Activated naive CD4-positive, alpha-beta T cell treated with anti-CD3 and anti-CD28 coated beads, Interleukin-2, amount 50 U/mL, for 24 hours (primary cell): ENCODE data around the gene NUCB2.
"Not testable (repeated sequence)": the region's sequence is repeated elsewhere in the genome, so short reads cannot be mapped to it uniquely, and the experiment has no call there.

Experiments used
- H3K27ac Mint-ChIP-seq: one replicate; pipeline ENCODE4 v1.8.0; 2021; ENCODE audit warnings: mild to moderate bottlenecking, mixed read lengths
- H3K27me3 Mint-ChIP-seq: one replicate; pipeline ENCODE4 v1.8.0; 2021; ENCODE audit warnings: mixed read lengths
- H3K36me3 Mint-ChIP-seq: one replicate; pipeline ENCODE4 v1.8.0; 2021; ENCODE audit warnings: mixed read lengths
- H3K4me1 Mint-ChIP-seq: one replicate; pipeline ENCODE4 v1.8.0; 2021; ENCODE audit warnings: mixed read lengths
- H3K4me3 Mint-ChIP-seq: one replicate; pipeline ENCODE4 v1.8.0; 2021; ENCODE audit warnings: mild to moderate bottlenecking, mixed read lengths
- H3K9me3 Mint-ChIP-seq: one replicate; pipeline ENCODE4 v1.8.0; 2021; ENCODE audit warnings: mixed read lengths

The NUCB2 gene

DNA sequence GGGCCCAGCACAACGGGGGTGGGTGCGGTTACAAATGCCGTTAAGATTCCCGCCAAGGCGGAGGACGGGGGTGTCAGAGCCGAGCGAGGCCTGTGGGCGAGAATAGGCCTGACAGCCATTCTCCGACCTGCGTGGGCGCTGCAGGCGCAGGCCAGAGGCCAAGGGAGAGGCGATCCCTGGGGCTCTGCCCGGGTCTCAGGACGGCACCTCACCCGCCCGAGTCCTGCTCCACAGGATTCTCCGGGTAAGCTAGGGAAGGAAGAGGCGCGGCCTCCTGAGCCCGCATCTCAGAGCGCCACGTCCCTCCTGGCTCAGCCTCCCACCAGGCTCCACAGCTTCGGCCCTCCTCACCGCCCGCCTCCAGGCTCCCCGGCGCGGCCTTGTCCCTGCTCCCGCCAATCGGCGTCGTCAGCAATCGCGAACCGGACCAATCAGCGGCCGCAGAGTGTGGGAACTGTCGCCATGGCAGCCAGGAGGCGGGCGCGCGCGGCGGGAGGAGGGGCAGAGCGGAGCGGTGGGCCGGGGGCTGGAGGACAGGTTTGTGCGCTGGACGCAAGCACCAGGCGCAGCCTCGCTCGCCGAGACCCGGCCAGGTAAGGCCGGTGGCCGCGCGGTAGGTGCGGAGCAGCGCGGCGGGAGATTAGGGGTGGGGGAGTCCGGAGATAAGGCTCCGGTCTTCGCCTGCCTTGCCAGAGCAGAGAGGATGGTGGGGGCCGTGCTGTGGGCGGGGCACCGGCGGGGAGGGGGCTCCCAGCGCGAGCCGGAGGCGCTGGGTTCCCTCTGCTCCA, at the start of gene NUCB2:
NUCB2 (plus strand) TSS at position 504 of the 788 bp plus-strand sequence. CDS start 18,585 bp downstream, outside the sequence.
- H3K4me3 Mint-ChIP-seq, result peak within 1 kb of the TSS; percentile 91
- H3K9me3 Mint-ChIP-seq, result no peaks in the 10 kb centered on the region
- H3K27me3 Mint-ChIP-seq, result no peaks in the 10 kb centered on the region
- H3K4me1 Mint-ChIP-seq, result peaks cover 49% of the 10 kb centered on the region
- H3K36me3 Mint-ChIP-seq, result no peaks in the 10 kb centered on the region
- H3K27ac Mint-ChIP-seq, result peak within 1 kb of the TSS; percentile 90

DNA sequence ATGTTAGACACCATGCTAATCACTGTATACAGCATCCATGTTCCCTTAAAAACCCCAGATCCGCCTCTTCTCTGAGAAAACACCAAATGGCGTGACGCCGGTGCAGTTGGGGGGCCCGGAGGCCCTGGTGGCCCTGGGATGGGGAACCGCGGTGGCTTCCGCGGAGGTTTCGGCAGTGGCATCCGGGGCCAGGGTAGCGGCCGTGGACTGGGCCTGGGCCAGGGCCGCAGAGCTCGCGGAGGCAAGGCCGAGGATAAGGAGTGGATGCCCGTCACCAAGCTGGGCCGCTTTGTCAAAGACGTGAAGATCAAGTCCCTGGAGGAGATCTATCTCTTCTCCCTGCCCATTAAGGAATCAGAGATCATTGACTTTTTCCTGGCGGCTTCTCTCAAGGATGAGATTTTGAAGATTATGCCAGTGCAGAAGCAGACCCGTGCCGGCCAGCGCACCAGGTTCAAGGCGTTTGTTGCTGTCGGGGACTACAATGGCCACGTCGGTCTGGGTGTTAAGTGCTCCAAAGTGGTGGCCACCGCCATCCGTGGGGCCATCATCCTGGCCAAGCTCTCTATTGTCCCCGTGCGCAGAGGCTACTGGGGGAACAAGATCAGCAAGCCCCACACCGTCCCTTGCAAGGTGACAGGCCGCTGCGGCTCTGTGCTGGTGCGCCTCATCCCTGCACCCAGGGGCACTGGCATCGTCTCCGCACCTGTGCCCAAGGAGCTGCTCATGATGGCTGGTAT, 48.2 kb upstream of the NUCB2 start:
- H3K4me1 Mint-ChIP-seq, result peaks cover 16% of the 10 kb centered on the region
- not testable (repeated sequence) for H3K9me3 Mint-ChIP-seq, H3K27me3 Mint-ChIP-seq, H3K36me3 Mint-ChIP-seq, H3K4me3 Mint-ChIP-seq, H3K27ac Mint-ChIP-seq

DNA sequence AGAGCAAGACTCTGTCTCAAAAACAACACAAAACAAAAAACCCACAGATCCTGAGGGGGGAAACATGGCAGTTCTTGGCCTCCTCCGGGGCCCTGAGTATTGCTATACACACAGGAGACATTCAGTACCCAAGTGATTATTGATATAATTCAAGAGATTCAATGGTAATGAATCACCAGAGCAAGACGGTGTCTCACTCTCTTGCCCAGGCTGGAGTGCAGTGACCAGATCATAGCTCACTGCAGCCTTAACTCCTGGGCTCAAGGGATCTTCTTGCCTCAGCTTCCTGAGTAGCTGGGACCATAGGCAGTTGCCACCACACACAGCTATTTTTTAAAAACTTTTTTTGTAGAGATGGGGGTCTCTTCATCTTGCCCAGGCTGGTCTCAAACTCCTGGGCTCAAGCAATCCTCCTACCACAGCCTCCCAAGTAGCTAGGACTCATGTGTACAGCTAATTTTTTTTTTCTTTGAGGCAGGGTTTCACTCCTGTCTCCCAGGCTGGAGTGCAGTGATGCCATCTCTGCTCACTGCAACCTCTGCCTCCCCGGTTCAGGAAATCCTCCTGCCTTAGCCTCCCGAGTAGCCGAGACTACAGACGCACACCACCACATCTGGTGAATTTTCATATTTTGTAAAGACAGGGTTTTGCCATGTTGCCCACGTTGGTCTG, 46.9 kb upstream of the NUCB2 start:
- no peaks in the 10 kb centered on the region for H3K9me3 Mint-ChIP-seq
- H3K27ac Mint-ChIP-seq, result peak overlapping the region; percentile 1
- no peak overlapping the region for H3K4me3 Mint-ChIP-seq
- H3K36me3 Mint-ChIP-seq, result peaks cover 2% of the 10 kb centered on the region
- H3K27me3 Mint-ChIP-seq, result no peaks in the 10 kb centered on the region
- H3K4me1 Mint-ChIP-seq, result peaks cover 16% of the 10 kb centered on the region

DNA sequence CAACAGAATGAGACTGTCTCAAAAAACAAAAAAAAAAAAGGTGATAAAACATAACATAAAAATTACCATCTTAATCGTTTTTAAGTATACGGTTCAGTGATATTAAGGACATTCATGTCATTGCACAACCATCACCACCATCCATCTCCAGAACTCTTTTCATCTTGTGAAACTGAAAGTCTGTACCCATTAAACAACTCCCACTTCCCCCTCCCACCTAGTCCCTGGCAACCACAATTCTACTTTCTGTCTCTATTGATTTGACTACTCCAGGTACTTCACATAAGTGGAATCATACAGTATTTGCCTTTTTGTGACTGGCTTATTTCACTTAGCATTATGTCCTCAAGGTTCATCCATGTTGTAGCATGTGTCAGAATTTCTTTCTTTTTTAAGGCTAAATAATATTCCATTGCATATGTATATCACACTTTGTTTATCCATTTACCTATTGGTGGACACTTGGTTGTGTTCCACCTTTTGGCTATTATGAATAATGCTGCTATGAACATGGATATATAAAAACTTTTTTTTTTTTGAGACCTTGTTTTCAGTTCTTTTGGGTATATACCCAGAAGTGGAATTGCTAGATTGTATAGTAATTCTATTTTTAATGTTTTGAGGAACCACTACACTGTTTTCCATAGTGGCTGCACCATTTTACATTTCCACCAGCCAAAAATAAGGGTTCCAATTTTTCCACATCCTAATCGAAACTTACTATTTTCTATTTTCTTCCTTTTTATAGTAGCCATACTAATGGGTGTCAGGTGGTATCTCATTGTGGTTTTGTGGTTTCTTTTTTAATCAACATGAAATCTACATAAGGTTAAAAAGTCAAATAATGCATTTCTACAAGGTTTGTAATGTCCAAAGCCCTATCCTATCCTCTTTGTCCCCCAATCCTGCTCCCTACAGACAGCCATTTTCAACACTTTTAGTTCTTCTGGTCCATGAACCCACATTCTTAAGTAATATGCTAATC, 45.4 kb upstream of the NUCB2 start:
- Mint-ChIP-seq H3K27me3 (no peaks in the 10 kb centered on the region), H3K4me3 (no peak overlapping the region), H3K27ac (no peak overlapping the region), H3K9me3 (no peaks in the 10 kb centered on the region), H3K4me1 (peaks cover 16% of the 10 kb centered on the region), H3K36me3 (peaks cover 2% of the 10 kb centered on the region)

DNA sequence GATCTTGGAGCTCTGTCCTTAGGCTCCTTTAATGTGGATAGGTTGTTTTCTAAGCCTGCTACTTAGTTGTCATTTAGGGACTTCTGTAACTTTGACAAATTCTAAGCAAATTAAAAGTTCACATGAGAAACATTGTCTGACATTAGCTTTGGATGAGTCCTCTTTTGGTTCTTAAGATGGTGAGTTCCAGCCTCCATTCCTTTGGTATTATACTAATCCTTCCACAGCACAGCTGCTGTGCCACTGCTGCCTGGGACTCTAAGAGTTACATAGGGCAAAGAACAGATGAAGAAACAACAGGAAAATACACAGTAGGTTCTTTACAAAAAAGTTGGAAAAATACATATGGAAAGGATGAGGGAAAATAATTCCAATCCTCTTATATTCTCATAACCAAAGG, 43.4 kb upstream of the NUCB2 start:
- Mint-ChIP-seq H3K36me3 (no peaks in the 10 kb centered on the region), H3K4me1 (peaks cover 16% of the 10 kb centered on the region)

DNA sequence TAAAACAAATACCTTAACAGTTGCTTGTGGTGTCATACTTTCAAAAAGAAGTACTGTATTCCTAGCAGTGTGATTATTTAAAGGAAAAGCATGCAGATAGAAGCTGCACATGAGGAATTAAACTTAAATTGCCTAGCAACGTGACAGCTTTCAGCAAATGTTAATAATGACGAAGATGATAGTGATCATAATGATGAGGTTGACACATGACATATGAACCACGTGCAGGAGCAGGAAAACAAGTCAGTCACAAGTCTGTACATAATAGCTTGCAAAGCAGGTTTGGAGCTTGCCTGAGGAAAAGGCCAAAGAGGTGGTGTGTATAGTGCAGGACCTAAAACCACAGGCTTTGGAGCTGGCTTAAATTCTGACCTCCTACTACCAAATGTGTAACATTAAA, 38.2 kb upstream of the NUCB2 start:
- no peaks in the 10 kb centered on the region for H3K27me3 Mint-ChIP-seq
- no peak overlapping the region for H3K27ac Mint-ChIP-seq
- no peak overlapping the region for H3K4me3 Mint-ChIP-seq
- peaks cover 5% of the 10 kb centered on the region for H3K4me1 Mint-ChIP-seq
- H3K36me3 Mint-ChIP-seq, result no peaks in the 10 kb centered on the region
- H3K9me3 Mint-ChIP-seq, result no peaks in the 10 kb centered on the region

More for the DNA sequence above, 43.4 kb upstream of the NUCB2 start:
- H3K4me3 Mint-ChIP-seq, result no peak overlapping the region
- no peaks in the 10 kb centered on the region for H3K9me3 Mint-ChIP-seq
- no peak overlapping the region for H3K27ac Mint-ChIP-seq
- no peaks in the 10 kb centered on the region for H3K27me3 Mint-ChIP-seq

DNA sequence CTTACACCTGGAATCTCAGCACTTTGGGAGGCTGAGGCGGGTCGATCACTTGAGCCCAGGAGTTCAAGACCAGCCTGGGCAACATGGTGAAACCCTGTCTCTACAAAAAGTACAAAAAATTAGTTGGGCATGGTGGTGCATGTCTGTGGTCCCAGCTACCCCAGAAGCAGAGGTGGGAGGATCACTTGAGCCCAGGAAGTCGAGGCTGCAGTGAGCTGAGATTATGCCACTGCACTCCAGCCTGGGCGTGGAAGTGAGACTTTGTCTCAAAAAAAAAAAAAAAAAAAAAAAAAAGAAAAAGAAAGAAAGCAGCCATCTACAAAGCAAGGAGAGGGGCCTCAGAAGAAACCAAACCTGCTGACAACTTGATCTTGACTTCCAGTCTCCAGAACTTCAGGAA, 36.6 kb upstream of the NUCB2 start:
- H3K9me3 Mint-ChIP-seq, H3K4me3 Mint-ChIP-seq, H3K36me3 Mint-ChIP-seq, H3K27me3 Mint-ChIP-seq, H3K27ac Mint-ChIP-seq, H3K4me1 Mint-ChIP-seq: not testable (repeated sequence)

DNA sequence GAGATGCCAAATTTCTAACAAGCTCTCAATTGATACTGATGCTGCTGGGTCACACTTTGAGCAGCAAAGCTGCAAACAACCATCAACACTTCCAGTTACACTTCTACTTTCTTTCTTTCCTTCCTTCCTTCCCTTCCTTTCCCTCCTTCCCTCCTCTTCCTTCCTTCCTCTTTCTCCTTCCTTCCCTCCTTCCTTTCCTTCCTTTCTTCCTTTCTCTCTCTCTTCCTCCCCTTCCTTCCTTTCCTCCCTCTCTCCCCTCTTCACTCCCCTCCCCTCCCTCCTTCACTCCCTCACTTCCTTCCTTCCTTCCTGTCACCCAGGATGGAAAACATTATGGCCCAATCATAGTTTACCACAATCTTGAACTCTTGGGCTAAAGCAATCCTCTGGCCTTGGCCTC, 35.8 kb upstream of the NUCB2 start:
- H3K4me3 Mint-ChIP-seq, result no peak overlapping the region
- H3K36me3 Mint-ChIP-seq, result no peaks in the 10 kb centered on the region
- no peak overlapping the region for H3K27ac Mint-ChIP-seq
- no peaks in the 10 kb centered on the region for H3K9me3 Mint-ChIP-seq
- H3K27me3 Mint-ChIP-seq, result no peaks in the 10 kb centered on the region
- peaks cover 5% of the 10 kb centered on the region for H3K4me1 Mint-ChIP-seq

DNA sequence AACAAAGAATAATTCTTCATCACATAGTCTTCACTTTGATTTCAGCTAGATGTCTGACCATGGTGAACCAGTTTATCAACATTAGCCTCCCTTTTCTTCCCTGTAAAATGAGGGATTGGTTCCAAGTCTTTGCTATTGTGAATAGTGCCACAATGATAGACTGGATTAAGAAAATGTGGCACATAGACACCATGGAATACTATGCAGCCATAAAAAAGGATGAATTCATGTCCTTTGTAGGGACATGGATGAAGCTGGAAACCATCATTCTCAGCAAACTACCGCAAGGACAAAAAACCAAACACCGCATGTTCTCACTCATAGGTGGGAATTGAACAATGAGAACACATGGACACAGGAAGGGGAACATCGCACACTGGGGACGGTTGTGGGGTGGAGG, 33.6 kb upstream of the NUCB2 start:
- H3K4me3 Mint-ChIP-seq, H3K4me1 Mint-ChIP-seq, H3K27me3 Mint-ChIP-seq, H3K27ac Mint-ChIP-seq, H3K9me3 Mint-ChIP-seq, H3K36me3 Mint-ChIP-seq: not testable (repeated sequence)

DNA sequence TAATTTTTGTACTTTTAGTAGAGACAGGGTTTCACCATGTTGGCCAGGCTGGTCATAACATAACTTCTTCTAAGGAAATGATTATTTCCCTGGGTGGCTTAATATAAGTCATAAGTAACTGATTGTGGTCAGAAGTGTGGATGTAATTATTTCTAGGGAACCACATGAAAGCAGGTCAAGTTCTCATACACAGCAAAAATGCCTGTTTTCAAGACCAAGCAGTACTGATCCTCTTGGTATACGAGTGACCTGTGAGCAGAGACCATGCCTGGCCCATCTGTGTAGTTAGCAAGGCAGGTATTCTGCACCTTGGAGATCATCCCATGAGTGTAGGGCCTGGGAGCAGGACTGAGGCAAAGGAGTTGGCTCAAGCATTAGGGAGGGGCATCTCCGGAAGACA, 32.5 kb upstream of the NUCB2 start:
- no peak overlapping the region for H3K27ac Mint-ChIP-seq
- no peak overlapping the region for H3K4me3 Mint-ChIP-seq
- no peaks in the 10 kb centered on the region for H3K36me3 Mint-ChIP-seq
- H3K9me3 Mint-ChIP-seq, result no peaks in the 10 kb centered on the region
- H3K4me1 Mint-ChIP-seq, result peaks cover 5% of the 10 kb centered on the region
- H3K27me3 Mint-ChIP-seq, result no peaks in the 10 kb centered on the region

GRCh38 chr11:17250561-17251350, 25.8 kb upstream of the NUCB2 start:
- Mint-ChIP-seq H3K27me3 (no peaks in the 10 kb centered on the region), H3K9me3 (no peaks in the 10 kb centered on the region), H3K27ac (no peak overlapping the region), H3K36me3 (no peaks in the 10 kb centered on the region), H3K4me3 (no peak overlapping the region), H3K4me1 (no peaks in the 10 kb centered on the region)

GRCh38 chr11:17252704-17253103, 23.8 kb upstream of the NUCB2 start:
- Mint-ChIP-seq H3K9me3 (no peaks in the 10 kb centered on the region), H3K27ac (no peak overlapping the region), H3K4me1 (peaks cover 14% of the 10 kb centered on the region), H3K27me3 (no peaks in the 10 kb centered on the region), H3K4me3 (no peak overlapping the region), H3K36me3 (no peaks in the 10 kb centered on the region)

DNA sequence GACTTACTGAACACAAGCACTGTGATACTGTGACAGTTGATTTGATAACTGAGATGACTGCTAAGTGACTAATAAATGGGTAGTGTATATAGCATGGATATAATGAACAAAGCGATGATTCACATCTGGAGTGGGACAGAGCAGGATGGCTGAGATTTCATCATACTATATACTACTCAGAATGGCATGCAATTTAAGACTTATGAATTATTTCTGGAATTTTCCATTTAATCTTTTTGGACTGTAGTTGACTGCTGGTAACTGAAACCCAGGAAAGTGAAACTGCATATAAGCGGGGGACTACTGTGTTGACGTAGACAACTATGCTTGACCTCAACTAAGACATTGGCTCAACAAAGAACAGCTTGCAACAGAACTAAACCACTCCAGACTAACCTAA, 20.0 kb upstream of the NUCB2 start:
- H3K27ac Mint-ChIP-seq, result peak overlapping the region; percentile 66
- H3K9me3 Mint-ChIP-seq, result no peaks in the 10 kb centered on the region
- H3K36me3 Mint-ChIP-seq, result no peaks in the 10 kb centered on the region
- H3K27me3 Mint-ChIP-seq, result no peaks in the 10 kb centered on the region
- peaks cover 22% of the 10 kb centered on the region for H3K4me1 Mint-ChIP-seq
- no peak overlapping the region for H3K4me3 Mint-ChIP-seq

DNA sequence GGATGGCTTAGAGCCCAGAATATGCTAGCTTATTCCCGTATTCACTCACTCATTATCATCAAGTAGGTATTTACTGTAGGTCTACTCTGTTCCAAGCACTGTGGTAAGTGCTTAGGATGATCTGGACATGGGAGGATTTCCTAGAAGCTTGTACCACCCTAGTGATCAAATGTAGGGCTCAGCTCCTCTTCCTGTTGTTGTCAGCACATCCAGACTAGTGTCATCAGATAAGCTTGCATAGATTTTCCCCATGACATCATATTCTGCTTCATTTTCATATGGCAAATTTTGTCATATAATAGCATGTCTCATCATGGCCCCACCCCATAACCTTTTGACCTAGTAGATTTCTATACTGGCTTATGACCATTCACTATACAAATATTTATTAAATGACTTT, 19.3 kb upstream of the NUCB2 start:
- Mint-ChIP-seq H3K4me3 (no peak overlapping the region), H3K27me3 (no peaks in the 10 kb centered on the region), H3K27ac (no peak overlapping the region), H3K9me3 (no peaks in the 10 kb centered on the region), H3K4me1 (peaks cover 22% of the 10 kb centered on the region), H3K36me3 (no peaks in the 10 kb centered on the region)
